HepG2 (cell line): ENCODE results near the gene SNX27. TPM values are rescaled to one million over a fixed set of nuclear protein-coding genes. Genes with fewer than 3 reads are reported as not detected.
A peak's percentile ranks its signal among the peaks of the same experiment; 100 is the strongest.

Source experiments
- DZIP1 ChIP-seq: sonication (generic); formaldehyde crosslinking; IDR thresholded peaks from 2 replicates; pipeline ENCODE4 v1.5.0; 2020; ENCODE audit warnings: mild to moderate bottlenecking, missing genetic modification reagents
- GFI1 ChIP-seq: sonication (generic); formaldehyde crosslinking; IDR thresholded peaks from 2 replicates; pipeline ENCODE4 v1.5.0; 2020; ENCODE audit warnings: missing genetic modification reagents, mild to moderate bottlenecking, borderline replicate concordance
- ZBTB8A ChIP-seq: sonication (generic); formaldehyde crosslinking; IDR thresholded peaks from 2 replicates; pipeline ENCODE4 v1.4.0; 2020; ENCODE audit warnings: mild to moderate bottlenecking, low read depth, missing genetic modification reagents, borderline replicate concordance
- ZNF12 ChIP-seq: sonication (generic); formaldehyde crosslinking; IDR thresholded peaks from 2 replicates; pipeline ENCODE4 v1.5.0; 2020; ENCODE audit warnings: missing genetic modification reagents
- ZNF563 ChIP-seq: sonication (generic); formaldehyde crosslinking; IDR thresholded peaks from 2 replicates; pipeline ENCODE4 v1.8.0; 2022; ENCODE audit warnings: mild to moderate bottlenecking, moderate library complexity, missing genetic modification reagents
- ZNF572 ChIP-seq: sonication (generic); formaldehyde crosslinking; IDR thresholded peaks from 2 replicates; pipeline ENCODE4 v1.5.1; 2020; ENCODE audit warnings: mild to moderate bottlenecking, missing genetic modification reagents
- polyA plus RNA-seq, 8 experiments: library from polyadenylated mRNA; depleted of rRNA in 3 of 8; stranded (reverse) in 7 of 8; unstranded in 1 of 8; fragments of >200 nt; fragmentation: Illumina TruSeq in 4 of 8; extraction: Trizol in 4 of 8; gene quantifications; 2 replicates each; pipeline versions ENCODE4 v1.2.1 to v1.2.3, GENCODE V29; 2011 to 2016; ENCODE audit warnings: low read depth in 4 of 8, missing spikeins in 1 of 8, mixed read lengths in 1 of 8; ENCODE audit not compliant: insufficient read depth in 1 of 8
- total RNA-seq, 5 experiments: library from RNA; depleted of rRNA; stranded (reverse); fragments of >200 nt; fragmentation: Illumina TruSeq; extraction: Trizol; gene quantifications; 2 replicates each; pipeline ENCODE4 v1.2.3, GENCODE V29; 2016; ENCODE audit warnings: low read depth in 1 of 5
- TF ChIP-seq, protein P1 (sequence below): IDR thresholded peaks from 2 replicates; pipeline ENCODE4 v1.6.1; 2018; ENCODE audit warnings: missing genetic modification reagents, mild to moderate bottlenecking, missing compliant biosample characterization
- TF ChIP-seq, protein P2 (sequence below), 2 experiments: IDR thresholded peaks; 2 replicates each; pipeline ENCODE4 v1.6.1; 2011 to 2012; ENCODE audit warnings: low read length in 2 of 2, borderline replicate concordance in 1 of 2, low read depth in 1 of 2, mild to moderate bottlenecking in 1 of 2, moderate library complexity in 1 of 2

SNX27 gene
- total and polyA plus RNA-seq, 2 of the 13 experiments (the other 11 are each of a cell fraction or from before 2014, with no cell fraction given), result 14.4 to 17.8 TPM

DNA sequence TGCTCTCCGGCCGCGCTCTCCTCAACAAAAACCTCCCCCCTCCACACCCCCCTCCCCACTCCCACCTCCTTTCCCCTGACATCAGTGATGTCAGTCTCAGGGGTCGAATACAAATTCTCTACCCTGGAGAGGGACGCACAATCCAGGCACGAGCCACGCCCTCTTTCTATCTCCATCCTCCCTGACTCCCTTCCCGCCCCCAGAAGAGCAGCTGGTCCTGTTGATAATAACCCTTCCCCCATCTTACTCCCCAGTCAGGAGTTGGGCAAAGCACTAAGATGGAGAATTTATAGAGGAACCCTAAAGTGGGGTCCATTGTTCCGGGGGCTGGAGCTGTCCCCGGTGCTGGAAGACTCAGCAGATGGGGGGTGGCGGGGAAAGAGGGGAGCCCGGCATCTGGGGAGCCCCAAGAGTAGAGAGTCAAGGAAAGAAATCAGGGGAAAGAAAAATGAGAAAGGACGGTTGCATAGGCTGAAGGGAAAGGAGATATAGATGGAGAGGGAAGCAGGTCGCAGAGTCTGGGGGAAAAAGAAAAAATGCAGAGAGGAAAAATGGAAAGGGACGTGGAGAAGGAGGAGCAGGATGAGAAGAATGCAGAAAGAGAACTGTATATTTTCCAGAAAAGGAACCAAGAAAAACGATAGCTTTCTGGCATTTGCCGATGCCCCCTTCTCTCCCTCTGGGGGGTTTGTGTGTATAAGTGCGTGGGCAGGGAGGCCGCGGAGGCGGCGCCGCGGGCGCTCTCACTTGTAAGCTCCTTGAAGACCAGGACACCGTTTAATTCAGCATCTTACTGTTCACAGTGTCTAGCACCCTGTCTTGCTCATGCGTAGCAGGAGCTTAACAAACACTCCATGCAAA is 105.2 kb downstream of the SNX27 start, which contains the start of gene CELF3 (continued):
- TF ChIP-seq ZBTB8A (CRISPR knock-in tag) (no peak), ZNF572 (CRISPR knock-in tag) (no peak), DZIP1 (CRISPR knock-in tag) (no peak), ZNF563 (no peak), GFI1 (CRISPR knock-in tag) (no peak), ZNF12 (CRISPR knock-in tag) (no peak)
- TF ChIP-seq, protein P1, sequence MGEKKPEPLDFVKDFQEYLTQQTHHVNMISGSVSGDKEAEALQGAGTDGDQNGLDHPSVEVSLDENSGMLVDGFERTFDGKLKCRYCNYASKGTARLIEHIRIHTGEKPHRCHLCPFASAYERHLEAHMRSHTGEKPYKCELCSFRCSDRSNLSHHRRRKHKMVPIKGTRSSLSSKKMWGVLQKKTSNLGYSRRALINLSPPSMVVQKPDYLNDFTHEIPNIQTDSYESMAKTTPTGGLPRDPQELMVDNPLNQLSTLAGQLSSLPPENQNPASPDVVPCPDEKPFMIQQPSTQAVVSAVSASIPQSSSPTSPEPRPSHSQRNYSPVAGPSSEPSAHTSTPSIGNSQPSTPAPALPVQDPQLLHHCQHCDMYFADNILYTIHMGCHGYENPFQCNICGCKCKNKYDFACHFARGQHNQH (CRISPR knock-in tag), result no peak
- TF ChIP-seq, protein P2, sequence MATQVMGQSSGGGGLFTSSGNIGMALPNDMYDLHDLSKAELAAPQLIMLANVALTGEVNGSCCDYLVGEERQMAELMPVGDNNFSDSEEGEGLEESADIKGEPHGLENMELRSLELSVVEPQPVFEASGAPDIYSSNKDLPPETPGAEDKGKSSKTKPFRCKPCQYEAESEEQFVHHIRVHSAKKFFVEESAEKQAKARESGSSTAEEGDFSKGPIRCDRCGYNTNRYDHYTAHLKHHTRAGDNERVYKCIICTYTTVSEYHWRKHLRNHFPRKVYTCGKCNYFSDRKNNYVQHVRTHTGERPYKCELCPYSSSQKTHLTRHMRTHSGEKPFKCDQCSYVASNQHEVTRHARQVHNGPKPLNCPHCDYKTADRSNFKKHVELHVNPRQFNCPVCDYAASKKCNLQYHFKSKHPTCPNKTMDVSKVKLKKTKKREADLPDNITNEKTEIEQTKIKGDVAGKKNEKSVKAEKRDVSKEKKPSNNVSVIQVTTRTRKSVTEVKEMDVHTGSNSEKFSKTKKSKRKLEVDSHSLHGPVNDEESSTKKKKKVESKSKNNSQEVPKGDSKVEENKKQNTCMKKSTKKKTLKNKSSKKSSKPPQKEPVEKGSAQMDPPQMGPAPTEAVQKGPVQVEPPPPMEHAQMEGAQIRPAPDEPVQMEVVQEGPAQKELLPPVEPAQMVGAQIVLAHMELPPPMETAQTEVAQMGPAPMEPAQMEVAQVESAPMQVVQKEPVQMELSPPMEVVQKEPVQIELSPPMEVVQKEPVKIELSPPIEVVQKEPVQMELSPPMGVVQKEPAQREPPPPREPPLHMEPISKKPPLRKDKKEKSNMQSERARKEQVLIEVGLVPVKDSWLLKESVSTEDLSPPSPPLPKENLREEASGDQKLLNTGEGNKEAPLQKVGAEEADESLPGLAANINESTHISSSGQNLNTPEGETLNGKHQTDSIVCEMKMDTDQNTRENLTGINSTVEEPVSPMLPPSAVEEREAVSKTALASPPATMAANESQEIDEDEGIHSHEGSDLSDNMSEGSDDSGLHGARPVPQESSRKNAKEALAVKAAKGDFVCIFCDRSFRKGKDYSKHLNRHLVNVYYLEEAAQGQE (IDR thresholded peaks at IDR 0.05; ENCODE audit: borderline replicate concordance in 1 of 2, low read depth in 1 of 2, low read length in 2 of 2), result peak; percentile 52 to 93
